Measurements from ENCODE around the gene ZC3H7B.
"Not testable (repeated sequence)": the region's sequence is repeated elsewhere in the genome, so short reads cannot be mapped to it uniquely, and the experiment has no call there.

Gene ZC3H7B

GRCh38 chr22:41387341-41387740, 86.0 kb downstream of the ZC3H7B start:
- DNase-seq = no peak

GRCh38 chr22:41394012-41394356, 92.7 kb downstream of the ZC3H7B start:
- no peak for DNase-seq

- DNase-seq = no peak
These were observed 94.4 kb downstream of the ZC3H7B start for GRCh38 chr22:41395531-41396240.

- no peak for DNase-seq
These were observed 96.0 kb downstream of the ZC3H7B start for GRCh38 chr22:41397143-41397811.

GRCh38 chr22:41398921-41399320, 97.6 kb downstream of the ZC3H7B start:
- DNase-seq = no peak

- no peak for DNase-seq
These were observed 100.7 kb downstream of the ZC3H7B start for GRCh38 chr22:41401781-41402648.

- DNase-seq = not testable (repeated sequence)
These were observed 101.5 kb downstream of the ZC3H7B start for GRCh38 chr22:41402851-41403250.

- peak; percentile 86 for DNase-seq
These were observed 102.4 kb downstream of the ZC3H7B start for GRCh38 chr22:41403532-41404318.

GRCh38 chr22:41405588-41405987, 104.3 kb downstream of the ZC3H7B start:
- peak; percentile 14 for DNase-seq

GRCh38 chr22:41406410-41406809, 105.1 kb downstream of the ZC3H7B start:
- no peak for DNase-seq

GRCh38 chr22:41407433-41407832, 106.1 kb downstream of the ZC3H7B start:
- no peak for DNase-seq

- DNase-seq = no peak
These were observed 107.3 kb downstream of the ZC3H7B start for GRCh38 chr22:41408665-41409064.
